Muscle of leg (tissue), 11 donors: Measurements from ENCODE around the gene DCAF11. TPM values are rescaled to one million over a fixed set of nuclear protein-coding genes. Genes with fewer than 3 reads are reported as not detected.
A peak's percentile ranks its signal among the peaks of the same experiment; 100 is the strongest.

Source experiments
- DNase-seq: peaks from one replicate; pipeline ENCODE4 v3.0.0; 2013
- H3K27ac ChIP-seq: one replicate; pipeline ENCODE4 v1.5.1; 2013; ENCODE audit warnings: mild to moderate bottlenecking, low read length, control low read depth
- H3K27me3 ChIP-seq: one replicate; pipeline ENCODE4 v1.6.1; 2013; ENCODE audit warnings: low read length; ENCODE audit not compliant: control insufficient read depth, insufficient read depth
- H3K36me3 ChIP-seq: one replicate; pipeline ENCODE4 v1.6.1; 2013; ENCODE audit warnings: low read length; ENCODE audit not compliant: control insufficient read depth, insufficient read depth
- H3K4me1 ChIP-seq: one replicate; pipeline ENCODE4 v1.6.1; 2013; ENCODE audit warnings: low read length; ENCODE audit not compliant: control insufficient read depth, insufficient read depth
- H3K4me3 ChIP-seq: one replicate; pipeline ENCODE4 v1.5.1; 2013; ENCODE audit warnings: low read length, control low read depth
- H3K9me3 ChIP-seq: replicated peaks from 2 replicates; pipeline ENCODE4 v1.6.1; 2013; ENCODE audit warnings: low read depth, low read length; ENCODE audit not compliant: control insufficient read depth
- WGBS: methylation state at CpG from one replicate; pipeline ENCODE4 v1.1.5; 2013; ENCODE audit warnings: missing lambda C conversion rate; ENCODE audit not compliant: insufficient coverage; 5-methylcytosine and 5-hydroxymethylcytosine counted together
- polyA plus RNA-seq, 8 donors: library from polyadenylated mRNA; unstranded; fragments of 120-200 nt; gene quantifications; one replicate each; pipeline versions ENCODE4 v1.2.1 to v1.2.3, GENCODE V29; 2013; ENCODE audit warnings: inconsistent platforms in 1 of 8, low replicate concordance in 1 of 8; ENCODE audit not compliant: insufficient read length in 8 of 8, insufficient read depth in 1 of 8
- total RNA-seq: library from RNA; stranded (reverse); fragments of 120-200 nt; gene quantifications from one replicate; pipeline ENCODE4 v1.2.4, GENCODE V29; 2013

Gene DCAF11
- total and polyA plus RNA-seq, 9 donors = 40.2 to 47.8 (median 43.6) TPM

- H3K4me1 ChIP-seq = peaks cover 9% of the 10 kb centered on the region
- no peak for DNase-seq
- H3K27ac ChIP-seq = no peak overlapping the region
- H3K9me3 ChIP-seq = no peaks in the 10 kb centered on the region
- H3K27me3 ChIP-seq = peaks cover 16% of the 10 kb centered on the region
- no peak overlapping the region for H3K4me3 ChIP-seq
- 40% methylated on average over 1 of the region's 3 CpGs for WGBS
- H3K36me3 ChIP-seq = no peaks in the 10 kb centered on the region
Observed at GRCh38 chr14:24086193-24086955, 28.2 kb upstream of the DCAF11 start.

- no peak overlapping the region for H3K27ac ChIP-seq
- no peak for DNase-seq
- peaks cover 3% of the 10 kb centered on the region for H3K4me1 ChIP-seq
- no CpG with 5 or more reads among the region's 1 CpG for WGBS
- no peak overlapping the region for H3K4me3 ChIP-seq
- no peaks in the 10 kb centered on the region for H3K9me3 ChIP-seq
- H3K27me3 ChIP-seq = peaks cover 10% of the 10 kb centered on the region
- no peaks in the 10 kb centered on the region for H3K36me3 ChIP-seq
Observed at GRCh38 chr14:24087004-24087403, 27.6 kb upstream of the DCAF11 start.

- no peaks in the 10 kb centered on the region for H3K27me3 ChIP-seq
- no peak for DNase-seq
- WGBS = 93% methylated on average over 2 of the region's 2 CpGs
Observed at GRCh38 chr14:24088095-24088494, 26.5 kb upstream of the DCAF11 start.

GRCh38 chr14:24089890-24090289 is 24.7 kb upstream of the DCAF11 start:
- Histone ChIP-seq H3K4me1 (peaks cover 16% of the 10 kb centered on the region), H3K9me3 (no peaks in the 10 kb centered on the region), H3K27me3 (no peaks in the 10 kb centered on the region), H3K27ac (no peak overlapping the region), H3K36me3 (no peaks in the 10 kb centered on the region), H3K4me3 (no peak overlapping the region)
- 88% methylated on average over 3 of the region's 6 CpGs for WGBS
- DNase-seq = no peak

More at GRCh38 chr14:24088095-24088494, 26.5 kb upstream of the DCAF11 start:
- H3K4me1 ChIP-seq = peaks cover 3% of the 10 kb centered on the region
- no peaks in the 10 kb centered on the region for H3K9me3 ChIP-seq
- no peak overlapping the region for H3K4me3 ChIP-seq
- H3K27ac ChIP-seq = no peak overlapping the region
- no peaks in the 10 kb centered on the region for H3K36me3 ChIP-seq

- Histone ChIP-seq H3K27ac (no peak overlapping the region), H3K4me3 (no peak overlapping the region), H3K4me1 (peaks cover 25% of the 10 kb centered on the region), H3K9me3 (no peaks in the 10 kb centered on the region), H3K27me3 (no peaks in the 10 kb centered on the region), H3K36me3 (no peaks in the 10 kb centered on the region)
- DNase-seq = no peak
Observed at GRCh38 chr14:24092110-24092504, 22.5 kb upstream of the DCAF11 start.

- H3K27me3 ChIP-seq = no peaks in the 10 kb centered on the region
- H3K36me3 ChIP-seq = no peaks in the 10 kb centered on the region
- DNase-seq = peak; percentile 43
- H3K4me3 ChIP-seq = no peak overlapping the region
- no peak overlapping the region for H3K27ac ChIP-seq
- WGBS = 63% methylated on average over 2 of the region's 4 CpGs
- peaks cover 25% of the 10 kb centered on the region for H3K4me1 ChIP-seq
- H3K9me3 ChIP-seq = no peaks in the 10 kb centered on the region
Observed at GRCh38 chr14:24092505-24093206, 21.9 kb upstream of the DCAF11 start.

- Histone ChIP-seq H3K4me3 (peak overlapping the region; percentile 76), H3K27ac (peak overlapping the region; percentile 25), H3K4me1 (peaks cover 25% of the 10 kb centered on the region), H3K9me3 (no peaks in the 10 kb centered on the region), H3K36me3 (no peaks in the 10 kb centered on the region), H3K27me3 (no peaks in the 10 kb centered on the region)
- DNase-seq = no peak
- WGBS = 82% methylated on average over 18 of the region's 19 CpGs
Observed at GRCh38 chr14:24093207-24093900, 21.2 kb upstream of the DCAF11 start.

GRCh38 chr14:24093901-24094840 is 20.4 kb upstream of the DCAF11 start, which contains the start of gene PCK2:
PCK2 (plus strand) TSS chr14:24094311; CDS start chr14:24094406, 95 bp downstream.
- WGBS = 0% methylated on average over 52 of the region's 68 CpGs
- H3K27ac ChIP-seq = peak within 1 kb of the TSS; percentile 77
- peaks cover 25% of the 10 kb centered on the region for H3K4me1 ChIP-seq
- no peaks in the 10 kb centered on the region for H3K27me3 ChIP-seq
- DNase-seq = peak; percentile 81
- H3K4me3 ChIP-seq = peak within 1 kb of the TSS; percentile 76
- H3K36me3 ChIP-seq = no peaks in the 10 kb centered on the region
- H3K9me3 ChIP-seq = no peaks in the 10 kb centered on the region

- no peak for DNase-seq
- peak overlapping the region; percentile 76 for H3K4me3 ChIP-seq
- peaks cover 25% of the 10 kb centered on the region for H3K4me1 ChIP-seq
- no peaks in the 10 kb centered on the region for H3K27me3 ChIP-seq
- peaks cover 3% of the 10 kb centered on the region for H3K36me3 ChIP-seq
- H3K27ac ChIP-seq = peak overlapping the region; percentile 77
- 2% methylated on average over 7 of the region's 14 CpGs for WGBS
- H3K9me3 ChIP-seq = no peaks in the 10 kb centered on the region
Observed at GRCh38 chr14:24094841-24095270, 19.7 kb upstream of the DCAF11 start.
